ENCODE results near the gene OR5AP2. TPM values are rescaled to one million over a fixed set of nuclear protein-coding genes. Genes with fewer than 3 reads are reported as not detected.
"Not testable (repeated sequence)": the region's sequence is repeated elsewhere in the genome, so short reads cannot be mapped to it uniquely, and the experiment has no call there.

Gene OR5AP2
- total and polyA plus RNA-seq, 5 donors = not detected

- intact Hi-C loops (cut with DNase I) = no loop called here
- no peak for ATAC-seq
- no peaks in the 10 kb centered on the region for H3K4me1 ChIP-seq (ENCODE audit: control insufficient read depth, insufficient read depth, low read length)
- no peaks in the 10 kb centered on the region for H3K27me3 ChIP-seq (ENCODE audit: control insufficient read depth, insufficient read depth)
- no peak overlapping the region for H3K4me3 ChIP-seq (ENCODE audit: low read length)
- WGBS = 74% methylated on average over 1 of the region's 1 CpG
- no peak for DNase-seq
- no peaks in the 10 kb centered on the region for H3K9me3 ChIP-seq (ENCODE audit: control insufficient read depth, low read length)
- H3K27ac ChIP-seq (ENCODE audit: low read length) = no peak overlapping the region
Observed at GRCh38 chr11:56611174-56611573, 31.1 kb downstream of the OR5AP2 start.

DNA sequence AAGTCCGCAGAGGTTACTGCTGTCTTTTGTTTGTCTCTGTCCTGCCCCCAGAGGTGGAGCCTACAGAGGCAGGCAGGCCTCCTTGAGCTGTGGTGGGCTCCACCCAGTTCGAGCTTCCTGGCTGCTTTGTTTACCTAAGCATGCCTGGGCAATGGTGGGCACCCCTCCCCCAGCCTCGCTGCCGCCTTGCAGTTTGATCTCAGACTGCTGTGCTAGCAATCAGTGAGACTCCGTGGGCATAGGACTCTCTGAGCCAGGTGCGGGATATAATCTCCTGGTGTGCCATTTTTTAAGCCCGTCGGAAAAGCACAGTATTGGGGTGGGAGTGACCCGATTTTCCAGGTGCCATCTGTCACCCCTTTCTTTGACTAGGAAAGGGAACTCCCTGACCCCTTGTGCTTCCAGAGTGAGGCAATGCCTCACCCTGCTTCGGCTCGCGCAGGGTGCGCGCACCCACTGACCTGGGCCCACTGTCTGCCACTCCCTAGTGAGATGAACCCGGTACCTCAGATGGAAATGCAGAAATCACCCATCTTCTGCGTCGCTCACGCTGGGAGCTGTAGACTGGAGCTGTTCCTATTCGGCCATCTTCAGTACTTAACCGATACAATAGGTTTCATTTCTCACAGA lies 50.0 kb downstream of the OR5AP2 start:
- H3K27ac ChIP-seq (ENCODE audit: low read length); H3K9me3 ChIP-seq (ENCODE audit: control insufficient read depth, low read length); H3K4me1 ChIP-seq (ENCODE audit: control insufficient read depth, insufficient read depth, low read length); H3K27me3 ChIP-seq (ENCODE audit: control insufficient read depth, insufficient read depth); H3K4me3 ChIP-seq (ENCODE audit: low read length); intact Hi-C loops (cut with DNase I); DNase-seq; ATAC-seq: not testable (repeated sequence)
- WGBS = 89% methylated on average over 20 of the region's 20 CpGs

Other genes with a start within 250 kb of the OR5AP2 start
- not detected for gene OR5AL1, start 229.7 kb downstream of the OR5AP2 start, total RNA-seq
- not detected for gene OR5AL1, start 229.7 kb downstream of the OR5AP2 start, polyA plus RNA-seq
- not detected for gene OR5M3, start 169.1 kb downstream of the OR5AP2 start, total RNA-seq
- not detected for gene OR5M3, start 169.1 kb downstream of the OR5AP2 start, polyA plus RNA-seq
- gene OR5M8, start 151.1 kb downstream of the OR5AP2 start, total RNA-seq = not detected
- not detected for gene OR5M8, start 151.1 kb downstream of the OR5AP2 start, polyA plus RNA-seq
- gene OR5M11, start 99.2 kb downstream of the OR5AP2 start, total RNA-seq = not detected
- not detected for gene OR5M11, start 99.2 kb downstream of the OR5AP2 start, polyA plus RNA-seq
- not detected for gene OR5M10, start 64.7 kb downstream of the OR5AP2 start, total RNA-seq
- not detected for gene OR5M10, start 64.7 kb downstream of the OR5AP2 start, polyA plus RNA-seq
- gene OR5M1, start 27.6 kb downstream of the OR5AP2 start, total RNA-seq = not detected
- gene OR5M1, start 27.6 kb downstream of the OR5AP2 start, polyA plus RNA-seq = not detected
- gene OR5AR1, start 21.2 kb upstream of the OR5AP2 start, total RNA-seq = not detected
- not detected for gene OR5AR1, start 21.2 kb upstream of the OR5AP2 start, polyA plus RNA-seq
- not detected for gene OR9G1, start 56.7 kb upstream of the OR5AP2 start, total RNA-seq
- not detected for gene OR9G1, start 56.7 kb upstream of the OR5AP2 start, polyA plus RNA-seq
- not detected for gene OR9G4, start 106.3 kb upstream of the OR5AP2 start, total RNA-seq
- not detected for gene OR9G4, start 106.3 kb upstream of the OR5AP2 start, polyA plus RNA-seq